OCI-LY3 (cell line): ENCODE results near the gene DLX3.

Source experiments
- CTCF ChIP-seq: fragments of 200-600, 300-600 bp; sonication (generic); IDR thresholded peaks from 2 replicates; pipeline ENCODE4 v1.5.1; 2014; ENCODE audit warnings: antibody characterized with exemption, low read length, low read depth
- EZH2phosphoT487 ChIP-seq: fragments of 200-600 bp; shearing (Covaris generic); IDR thresholded peaks from 2 replicates; pipeline ENCODE4 v1.6.1; 2018; ENCODE audit warnings: antibody characterized with exemption, mixed run types, low read depth

- TF ChIP-seq CTCF = no peak
- TF ChIP-seq EZH2phosphoT487 = no peak
These were observed 39.9 kb downstream of the DLX3 start for GRCh38 chr17:49955157-49955556.
